ENCODE data around the gene FBXL17.

DNA sequence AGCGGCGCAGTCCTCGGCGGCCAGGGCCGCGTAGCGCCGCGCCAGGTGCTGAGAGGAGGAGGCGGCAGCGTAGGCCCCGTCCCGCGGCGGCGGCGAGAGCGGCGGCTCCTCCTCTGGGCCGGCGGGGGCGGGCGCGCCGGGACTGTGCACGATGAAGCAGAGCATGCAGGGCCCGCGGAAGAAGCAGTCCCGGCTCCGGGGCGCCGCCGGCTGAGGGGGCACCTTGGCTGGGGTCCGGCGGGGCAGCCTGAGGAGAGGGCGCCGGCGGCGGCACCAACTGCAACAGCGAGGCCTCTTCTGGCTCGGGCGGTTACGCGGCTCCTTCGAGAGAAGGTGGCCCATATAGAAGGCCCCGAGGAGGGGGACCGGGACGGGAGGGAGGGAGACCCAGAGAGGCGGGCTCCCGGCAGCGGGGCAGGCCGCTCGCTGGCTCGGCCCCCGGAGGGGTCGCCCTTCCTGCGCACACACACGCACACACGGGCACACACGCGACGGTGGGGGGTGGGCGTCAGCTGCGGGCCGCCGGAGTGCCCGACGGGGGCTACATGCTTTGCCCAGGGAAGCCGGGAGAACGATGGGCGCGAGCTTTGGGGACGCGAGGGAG lies 446 bp downstream of the FBXL17 start:
- TF ChIP-seq, protein P1, sequence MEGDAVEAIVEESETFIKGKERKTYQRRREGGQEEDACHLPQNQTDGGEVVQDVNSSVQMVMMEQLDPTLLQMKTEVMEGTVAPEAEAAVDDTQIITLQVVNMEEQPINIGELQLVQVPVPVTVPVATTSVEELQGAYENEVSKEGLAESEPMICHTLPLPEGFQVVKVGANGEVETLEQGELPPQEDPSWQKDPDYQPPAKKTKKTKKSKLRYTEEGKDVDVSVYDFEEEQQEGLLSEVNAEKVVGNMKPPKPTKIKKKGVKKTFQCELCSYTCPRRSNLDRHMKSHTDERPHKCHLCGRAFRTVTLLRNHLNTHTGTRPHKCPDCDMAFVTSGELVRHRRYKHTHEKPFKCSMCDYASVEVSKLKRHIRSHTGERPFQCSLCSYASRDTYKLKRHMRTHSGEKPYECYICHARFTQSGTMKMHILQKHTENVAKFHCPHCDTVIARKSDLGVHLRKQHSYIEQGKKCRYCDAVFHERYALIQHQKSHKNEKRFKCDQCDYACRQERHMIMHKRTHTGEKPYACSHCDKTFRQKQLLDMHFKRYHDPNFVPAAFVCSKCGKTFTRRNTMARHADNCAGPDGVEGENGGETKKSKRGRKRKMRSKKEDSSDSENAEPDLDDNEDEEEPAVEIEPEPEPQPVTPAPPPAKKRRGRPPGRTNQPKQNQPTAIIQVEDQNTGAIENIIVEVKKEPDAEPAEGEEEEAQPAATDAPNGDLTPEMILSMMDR (IDR thresholded peaks at IDR 0.05), result no peak
- TF ChIP-seq, protein P2, sequence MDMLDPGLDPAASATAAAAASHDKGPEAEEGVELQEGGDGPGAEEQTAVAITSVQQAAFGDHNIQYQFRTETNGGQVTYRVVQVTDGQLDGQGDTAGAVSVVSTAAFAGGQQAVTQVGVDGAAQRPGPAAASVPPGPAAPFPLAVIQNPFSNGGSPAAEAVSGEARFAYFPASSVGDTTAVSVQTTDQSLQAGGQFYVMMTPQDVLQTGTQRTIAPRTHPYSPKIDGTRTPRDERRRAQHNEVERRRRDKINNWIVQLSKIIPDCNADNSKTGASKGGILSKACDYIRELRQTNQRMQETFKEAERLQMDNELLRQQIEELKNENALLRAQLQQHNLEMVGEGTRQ (CRISPR knock-in tag; IDR thresholded peaks at IDR 0.05), result no peak; the same call in 1 of the 2 replicates
- TF ChIP-seq JUN (CRISPR knock-in tag; IDR thresholded peaks at IDR 0.05) (0 out of 2 replicates have a peak, but pooled peaks have one; percentile 18), CBFB (CRISPR knock-in tag; IDR thresholded peaks at IDR 0.05; ENCODE audit: low read depth) (0 out of 2 replicates have a peak, but pooled peaks have one; percentile 29), ELF4 (CRISPR knock-in tag; IDR thresholded peaks at IDR 0.05; ENCODE audit: low read depth) (no peak), FOXK1 (CRISPR knock-in tag; IDR thresholded peaks at IDR 0.05) (no peak; the same call in 1 of the 2 replicates), CREB1 (CRISPR knock-in tag; IDR thresholded peaks at IDR 0.05) (no peak), ZNF121 (CRISPR knock-in tag; IDR thresholded peaks at IDR 0.05) (no peak), ZNF423 (CRISPR knock-in tag; IDR thresholded peaks at IDR 0.05) (no peak)
- TF ChIP-seq, protein P3, sequence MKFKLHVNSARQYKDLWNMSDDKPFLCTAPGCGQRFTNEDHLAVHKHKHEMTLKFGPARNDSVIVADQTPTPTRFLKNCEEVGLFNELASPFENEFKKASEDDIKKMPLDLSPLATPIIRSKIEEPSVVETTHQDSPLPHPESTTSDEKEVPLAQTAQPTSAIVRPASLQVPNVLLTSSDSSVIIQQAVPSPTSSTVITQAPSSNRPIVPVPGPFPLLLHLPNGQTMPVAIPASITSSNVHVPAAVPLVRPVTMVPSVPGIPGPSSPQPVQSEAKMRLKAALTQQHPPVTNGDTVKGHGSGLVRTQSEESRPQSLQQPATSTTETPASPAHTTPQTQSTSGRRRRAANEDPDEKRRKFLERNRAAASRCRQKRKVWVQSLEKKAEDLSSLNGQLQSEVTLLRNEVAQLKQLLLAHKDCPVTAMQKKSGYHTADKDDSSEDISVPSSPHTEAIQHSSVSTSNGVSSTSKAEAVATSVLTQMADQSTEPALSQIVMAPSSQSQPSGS (CRISPR knock-in tag; IDR thresholded peaks at IDR 0.05; ENCODE audit: borderline replicate concordance, low read depth), result no peak
- TF ChIP-seq, protein P4, sequence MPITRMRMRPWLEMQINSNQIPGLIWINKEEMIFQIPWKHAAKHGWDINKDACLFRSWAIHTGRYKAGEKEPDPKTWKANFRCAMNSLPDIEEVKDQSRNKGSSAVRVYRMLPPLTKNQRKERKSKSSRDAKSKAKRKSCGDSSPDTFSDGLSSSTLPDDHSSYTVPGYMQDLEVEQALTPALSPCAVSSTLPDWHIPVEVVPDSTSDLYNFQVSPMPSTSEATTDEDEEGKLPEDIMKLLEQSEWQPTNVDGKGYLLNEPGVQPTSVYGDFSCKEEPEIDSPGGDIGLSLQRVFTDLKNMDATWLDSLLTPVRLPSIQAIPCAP (CRISPR knock-in tag; IDR thresholded peaks at IDR 0.05), result no peak
- TF ChIP-seq, protein P5, sequence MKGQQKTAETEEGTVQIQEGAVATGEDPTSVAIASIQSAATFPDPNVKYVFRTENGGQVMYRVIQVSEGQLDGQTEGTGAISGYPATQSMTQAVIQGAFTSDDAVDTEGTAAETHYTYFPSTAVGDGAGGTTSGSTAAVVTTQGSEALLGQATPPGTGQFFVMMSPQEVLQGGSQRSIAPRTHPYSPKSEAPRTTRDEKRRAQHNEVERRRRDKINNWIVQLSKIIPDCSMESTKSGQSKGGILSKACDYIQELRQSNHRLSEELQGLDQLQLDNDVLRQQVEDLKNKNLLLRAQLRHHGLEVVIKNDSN (CRISPR knock-in tag; IDR thresholded peaks at IDR 0.05), result 0 out of 2 replicates have a peak, but pooled peaks have one; percentile 39
- TF ChIP-seq, protein P6, sequence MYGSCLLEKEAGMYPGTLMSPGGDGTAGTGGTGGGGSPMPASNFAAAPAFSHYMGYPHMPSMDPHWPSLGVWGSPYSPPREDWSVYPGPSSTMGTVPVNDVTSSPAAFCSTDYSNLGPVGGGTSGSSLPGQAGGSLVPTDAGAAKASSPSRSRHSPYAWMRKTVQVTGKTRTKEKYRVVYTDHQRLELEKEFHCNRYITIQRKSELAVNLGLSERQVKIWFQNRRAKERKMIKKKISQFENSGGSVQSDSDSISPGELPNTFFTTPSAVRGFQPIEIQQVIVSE (CRISPR knock-in tag; IDR thresholded peaks at IDR 0.05; ENCODE audit: borderline replicate concordance), result no peak
- TF ChIP-seq, protein P7, sequence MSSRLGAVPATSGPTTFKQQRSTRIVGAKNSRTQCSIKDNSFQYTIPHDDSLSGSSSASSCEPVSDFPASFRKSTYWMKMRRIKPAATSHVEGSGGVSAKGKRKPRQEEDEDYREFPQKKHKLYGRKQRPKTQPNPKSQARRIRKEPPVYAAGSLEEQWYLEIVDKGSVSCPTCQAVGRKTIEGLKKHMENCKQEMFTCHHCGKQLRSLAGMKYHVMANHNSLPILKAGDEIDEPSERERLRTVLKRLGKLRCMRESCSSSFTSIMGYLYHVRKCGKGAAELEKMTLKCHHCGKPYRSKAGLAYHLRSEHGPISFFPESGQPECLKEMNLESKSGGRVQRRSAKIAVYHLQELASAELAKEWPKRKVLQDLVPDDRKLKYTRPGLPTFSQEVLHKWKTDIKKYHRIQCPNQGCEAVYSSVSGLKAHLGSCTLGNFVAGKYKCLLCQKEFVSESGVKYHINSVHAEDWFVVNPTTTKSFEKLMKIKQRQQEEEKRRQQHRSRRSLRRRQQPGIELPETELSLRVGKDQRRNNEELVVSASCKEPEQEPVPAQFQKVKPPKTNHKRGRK (CRISPR knock-in tag; IDR thresholded peaks at IDR 0.05; ENCODE audit: borderline replicate concordance), result no peak

All from WTC11 (cell line).